ENCODE measurements around the gene SUB1.
"Not testable (repeated sequence)": the region's sequence is repeated elsewhere in the genome, so short reads cannot be mapped to it uniquely, and the experiment has no call there.

The SUB1 gene

GRCh38 chr5:32585446-32586275 is at the start of gene SUB1:
Gene SUB1, plus strand, starts transcription at chr5:32585557. Its CDS starts 2,956 bp downstream, at chr5:32588513.
- peak; percentile 91 for DNase-seq (ENCODE audit: low read depth)

GRCh38 chr5:32536246-32536645 is 49.1 kb upstream of the SUB1 start:
- no peak for DNase-seq (ENCODE audit: low read depth)

- DNase-seq (ENCODE audit: low read depth): not testable (repeated sequence)
Observed at GRCh38 chr5:32537437-32538029, 47.8 kb upstream of the SUB1 start.

GRCh38 chr5:32538031-32538547 is 47.3 kb upstream of the SUB1 start:
- no peak for DNase-seq (ENCODE audit: low read depth)

- no peak for DNase-seq (ENCODE audit: low read depth)
Observed at GRCh38 chr5:32539981-32540845, 45.1 kb upstream of the SUB1 start.

GRCh38 chr5:32541241-32541640 is 44.1 kb upstream of the SUB1 start:
- DNase-seq (ENCODE audit: low read depth): no peak

- no peak for DNase-seq (ENCODE audit: low read depth)
Observed at GRCh38 chr5:32542216-32543059, 42.9 kb upstream of the SUB1 start.

GRCh38 chr5:32543291-32543690 is 42.1 kb upstream of the SUB1 start:
- no peak for DNase-seq (ENCODE audit: low read depth)

- DNase-seq (ENCODE audit: low read depth): no peak
Observed at GRCh38 chr5:32545102-32545800, 40.1 kb upstream of the SUB1 start.

GRCh38 chr5:32551194-32551593 is 34.2 kb upstream of the SUB1 start:
- no peak for DNase-seq (ENCODE audit: low read depth)

- no peak for DNase-seq (ENCODE audit: low read depth)
Observed at GRCh38 chr5:32551865-32552264, 33.5 kb upstream of the SUB1 start.

GRCh38 chr5:32552491-32552890 is 32.9 kb upstream of the SUB1 start:
- DNase-seq (ENCODE audit: low read depth): not testable (repeated sequence)

GRCh38 chr5:32552936-32553335 is 32.4 kb upstream of the SUB1 start:
- no peak for DNase-seq (ENCODE audit: low read depth)

GRCh38 chr5:32554181-32554780 is 31.1 kb upstream of the SUB1 start:
- not testable (repeated sequence) for DNase-seq (ENCODE audit: low read depth)

GRCh38 chr5:32556543-32556942 is 28.8 kb upstream of the SUB1 start:
- not testable (repeated sequence) for DNase-seq (ENCODE audit: low read depth)

GRCh38 chr5:32559411-32559810 is 25.9 kb upstream of the SUB1 start:
- DNase-seq (ENCODE audit: low read depth): no peak

- DNase-seq (ENCODE audit: low read depth): no peak
Observed at GRCh38 chr5:32559921-32560320, 25.4 kb upstream of the SUB1 start.

- no peak for DNase-seq (ENCODE audit: low read depth)
Observed at GRCh38 chr5:32562056-32562455, 23.3 kb upstream of the SUB1 start.

GRCh38 chr5:32562843-32563242 is 22.5 kb upstream of the SUB1 start:
- DNase-seq (ENCODE audit: low read depth): no peak

- no peak for DNase-seq (ENCODE audit: low read depth)
Observed at GRCh38 chr5:32563614-32564013, 21.7 kb upstream of the SUB1 start.

All from activated T-cell treated with anti-CD3 and anti-CD28 coated beads for 1 hour (primary cell).